ENCODE data around the gene RANBP2. TPM values are rescaled to one million over a fixed set of nuclear protein-coding genes. Genes with fewer than 3 reads are reported as not detected.

Gene RANBP2
- total RNA-seq: 65.4 and 73.4 TPM in 2 replicates

DNA sequence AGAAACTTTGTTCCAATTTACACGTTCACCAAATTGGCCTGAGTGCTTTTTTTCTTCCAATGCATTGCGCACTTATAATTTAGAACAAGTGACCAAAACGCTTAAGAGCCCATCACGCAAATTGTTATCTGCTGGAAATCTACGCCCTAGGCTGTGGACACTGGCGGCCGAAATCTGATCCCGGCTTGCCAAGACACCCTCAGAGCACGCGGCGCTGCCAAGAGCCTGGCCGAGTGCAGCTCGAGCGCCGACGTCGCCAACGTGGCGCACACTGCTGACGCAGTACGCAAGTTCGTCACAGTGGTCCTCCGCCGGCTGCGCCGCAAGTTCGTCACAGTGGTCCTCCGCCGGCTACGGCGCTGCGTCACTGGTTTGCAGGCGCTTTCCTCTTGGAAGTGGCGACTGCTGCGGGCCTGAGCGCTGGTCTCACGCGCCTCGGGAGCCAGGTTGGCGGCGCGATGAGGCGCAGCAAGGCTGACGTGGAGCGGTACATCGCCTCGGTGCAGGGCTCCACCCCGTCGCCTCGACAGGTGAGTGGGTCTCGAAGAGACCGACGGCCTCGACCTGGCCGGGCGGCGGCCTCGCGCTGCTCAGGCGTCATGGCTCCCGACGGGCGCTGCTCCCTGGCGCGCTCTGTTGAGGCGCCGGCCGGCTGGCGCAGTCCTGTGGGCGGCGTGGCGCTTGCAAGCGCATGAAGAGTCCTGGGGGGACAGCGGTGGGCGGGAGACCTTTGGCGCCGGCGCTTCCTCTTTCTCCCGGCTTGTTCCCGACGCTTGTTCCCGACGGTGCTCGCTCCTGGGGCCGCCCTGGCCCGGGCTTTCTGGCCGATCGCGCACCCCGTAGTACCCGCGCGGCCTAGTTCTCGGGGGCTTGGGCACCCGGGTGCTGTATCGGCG is at the start of gene RANBP2:
TSS of gene RANBP2 (plus strand) at position 334 of the 896 bp plus-strand sequence. CDS start at position 459, 125 bp downstream.

DNA sequence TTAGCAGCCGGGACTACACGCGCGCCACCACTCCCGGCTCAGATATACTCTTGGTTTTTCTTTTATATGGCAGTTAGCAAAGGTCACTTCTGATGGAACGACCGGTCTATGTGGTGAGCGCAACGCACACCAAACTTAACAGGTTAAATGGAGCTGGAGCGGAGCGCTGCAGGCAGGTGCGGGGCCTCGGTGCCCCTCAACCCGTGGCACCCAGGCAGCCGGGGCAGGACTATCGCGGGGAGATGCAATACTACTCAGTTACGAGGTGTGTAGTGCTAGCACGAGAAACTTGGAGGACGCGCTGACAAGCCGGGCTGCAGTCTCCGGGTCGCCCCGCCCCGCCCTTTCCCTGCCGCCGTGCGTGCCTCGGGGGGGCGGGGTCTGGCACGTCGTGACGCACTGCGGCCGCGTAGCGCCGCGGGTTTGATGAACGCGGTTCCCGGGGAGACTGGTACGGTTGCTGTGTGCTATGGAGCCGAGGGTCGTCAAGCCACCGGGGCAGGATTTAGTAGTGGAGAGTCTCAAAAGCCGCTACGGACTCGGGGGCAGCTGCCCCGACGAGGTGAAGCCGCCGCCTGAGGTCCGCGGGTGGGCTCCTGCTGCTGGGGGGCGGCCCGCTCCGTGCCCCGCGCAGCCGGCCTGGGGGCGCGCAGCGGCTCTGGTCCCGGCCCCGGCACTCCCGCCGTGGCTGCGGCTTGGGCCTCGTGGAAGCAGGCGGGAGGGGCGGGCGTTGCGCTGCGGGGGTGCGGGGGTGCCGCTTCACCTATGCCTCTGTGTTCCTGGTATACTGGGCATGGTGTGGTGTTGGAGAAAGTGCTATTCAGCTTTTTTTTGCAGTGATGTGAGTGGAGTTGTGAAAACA is 67.3 kb downstream of the RANBP2 start, which contains the start of gene CCDC138:
TSS of gene CCDC138 (plus strand) at position 418 of the 862 bp plus-strand sequence. CDS start at position 470, 52 bp downstream.

Other genes with a start within 250 kb of the RANBP2 start
- gene LIMS1, start 185.0 kb upstream of the RANBP2 start, total RNA-seq: 87.2 and 117 TPM in 2 replicates
- 1.5 and 2.0 TPM in 2 replicates for gene CCDC138, start 67.3 kb downstream of the RANBP2 start, total RNA-seq

Data from smooth muscle cell of the pulmonary artery (primary cell).